Adrenal gland (tissue), 12 donors: ENCODE measurements around the gene ATG16L1. TPM values are rescaled to one million over a fixed set of nuclear protein-coding genes. Genes with fewer than 3 reads are reported as not detected.

Experiments used
- DNase-seq, 7 donors: peaks; one replicate each; pipeline ENCODE4 v3.0.0-alpha.2; 2019 to 2020
- H3K27ac ChIP-seq, 5 donors: fragments of 200-600 bp; sonication (generic) in 4 of 5; 1 replicate in 3 of 5; 2 replicates in 2 of 5; pipeline versions ENCODE4 v1.5.1 to v1.8.0; 2016 to 2020; ENCODE audit warnings: mild to moderate bottlenecking in 1 of 5
- H3K27me3 ChIP-seq: fragments of 200-600 bp; 2 replicates; pipeline ENCODE4 v1.8.0; 2021
- H3K36me3 ChIP-seq, 2 donors: fragments of 200-600 bp; replicated peaks in 1 of 2; 1 replicate in 1 of 2; 2 replicates in 1 of 2; pipeline versions ENCODE4 v1.5.1 to v1.8.0; 2018 to 2022
- H3K4me1 ChIP-seq, 2 donors: fragments of 200-600 bp; replicated peaks in 1 of 2; 1 replicate in 1 of 2; 2 replicates in 1 of 2; pipeline versions ENCODE4 v1.5.1 to v1.8.0; 2018 to 2021
- H3K4me3 ChIP-seq, 4 donors: fragments of 200-600 bp; sonication (generic) in 3 of 4; one replicate each; pipeline ENCODE4 v1.5.1; 2016 to 2018
- H3K9me3 ChIP-seq, 3 donors: fragments of 200-600 bp; sonication (generic) in 1 of 3; replicated peaks in 1 of 3; 1 replicate in 2 of 3; 2 replicates in 1 of 3; pipeline versions ENCODE4 v1.5.1 to v1.8.0; 2016 to 2021
- CTCF ChIP-seq, 6 experiments: fragments of 450-650 bp in 4 of 6; fragments of 200-600 bp in 2 of 6; sonication (generic) in 1 of 6; IDR thresholded peaks; 1 replicate in 5 of 6; 2 replicates in 1 of 6; pipeline versions ENCODE4 v1.5.1 to v1.8.0; 2016 to 2021; ENCODE audit warnings: antibody characterized with exemption in 6 of 6, mild to moderate bottlenecking in 2 of 6, moderate library complexity in 1 of 6
- POLR2A ChIP-seq, 2 donors: fragments of 450-650 bp; IDR thresholded peaks; one replicate each; pipeline ENCODE4 v1.6.1; 2017; ENCODE audit warnings: antibody characterized with exemption in 2 of 2, mild to moderate bottlenecking in 2 of 2, moderate library complexity in 1 of 2
- WGBS, 4 donors: extraction: QIAGEN DNeasy Blood & Tissue Kit in 2 of 4; methylation state at CpG; one replicate each; pipeline versions ENCODE4 v1.1.5 to v1.1.7; 2013 to 2017; 5-methylcytosine and 5-hydroxymethylcytosine counted together
- intact Hi-C, 2 donors: fragments of 100-400 bp; cut with DNase I; formaldehyde crosslinking; loops; one replicate each; pipeline versions ENCODE4 v1.14.1 to v1.15.0; 2022 to 2023
- polyA plus RNA-seq, 3 donors: library from polyadenylated mRNA; stranded (reverse); fragments of 200-250 nt in 2 of 3; fragments of 350-450 nt in 1 of 3; fragmentation: Illumina TruSeq in 1 of 3; extraction: RNeasy Lipid Tissue Mini Kit (QIAGEN cat#74804) in 1 of 3; gene quantifications; one replicate each; pipeline ENCODE4 v1.2.3, GENCODE V29; 2013 to 2014
- total RNA-seq, 9 donors: library from RNA; depleted of rRNA in 4 of 9; stranded (reverse); fragments of >200 nt in 4 of 9; fragments of 120-200 nt in 1 of 9; fragmentation: NEBNext Ultra II Directional in 1 of 9; extraction: Animal tissue kit (Norgen Biotek cat#: 25700) in 1 of 9; gene quantifications; one replicate each; pipeline versions ENCODE4 v1.1.0 to v1.2.4, GENCODE V29; 2013 to 2023
- donor health status: healthy with polysubstance abuse.
- donor health status: Bipolar disorder and iron deficiency.
- donor health status: DM: yes; HTN: yes; CAD: no.
- donor health status: DM: no; HTN: no; CAD: no.
- donor health status: DM: no; HTN: no; CAD: no.
- donor health status: DM: yes; HTN: yes; CAD: no.

Gene ATG16L1
- total and polyA plus RNA-seq, 12 donors, result 10.0 to 37.7 (median 22.1) TPM

- no peaks in the 10 kb centered on the region for H3K9me3 ChIP-seq
- no peaks in the 10 kb centered on the region for H3K27me3 ChIP-seq
- H3K4me1 ChIP-seq, result peaks cover 0 to 4% of the 10 kb centered on the region in 2 donors
- intact Hi-C loops, result no loop called here
- H3K4me3 ChIP-seq, result no peak overlapping the region
- TF ChIP-seq POLR2A (IDR thresholded peaks at IDR 0.05), result no peak
- no peak for TF ChIP-seq CTCF (IDR thresholded peaks at IDR 0.05)
- 85 to 92% (median 88%) methylated on average over 4 to 5 of the region's 5 CpGs for WGBS, 4 donors
- DNase-seq, result no peak
- H3K27ac ChIP-seq, result no peak overlapping the region
- H3K36me3 ChIP-seq, result no peaks in the 10 kb centered on the region
Measured at GRCh38 chr2:233336541-233336940, 85.1 kb downstream of the ATG16L1 start.

GRCh38 chr2:233338046-233338445, 86.6 kb downstream of the ATG16L1 start:
- Histone ChIP-seq H3K36me3 (no peaks in the 10 kb centered on the region), H3K9me3 (no peaks in the 10 kb centered on the region), H3K4me1 (no peaks in the 10 kb centered on the region), H3K27ac (no peak overlapping the region), H3K27me3 (no peaks in the 10 kb centered on the region), H3K4me3 (no peak overlapping the region)
- TF ChIP-seq POLR2A (IDR thresholded peaks at IDR 0.05), result no peak
- TF ChIP-seq CTCF (IDR thresholded peaks at IDR 0.05), result no peak
- DNase-seq, result no peak
- WGBS, 4 donors, result 72 to 81% (median 80%) methylated on average over 5 of the region's 5 CpGs
- intact Hi-C loops, result no loop called here

GRCh38 chr2:233338812-233339368, 87.4 kb downstream of the ATG16L1 start:
- no peak overlapping the region for H3K4me3 ChIP-seq
- no peaks in the 10 kb centered on the region for H3K36me3 ChIP-seq
- WGBS, 4 donors, result 84 to 91% (median 88%) methylated on average over 3 of the region's 3 CpGs
- TF ChIP-seq CTCF (IDR thresholded peaks at IDR 0.05), result no peak
- no peak for TF ChIP-seq POLR2A (IDR thresholded peaks at IDR 0.05)
- no peaks in the 10 kb centered on the region for H3K4me1 ChIP-seq
- no peaks in the 10 kb centered on the region for H3K27me3 ChIP-seq
- no peaks in the 10 kb centered on the region for H3K9me3 ChIP-seq
- H3K27ac ChIP-seq, result no peak overlapping the region
- DNase-seq, result no peak
- intact Hi-C loops, result no loop called here

GRCh38 chr2:233339427-233339826, 88.0 kb downstream of the ATG16L1 start:
- Histone ChIP-seq H3K4me1 (no peaks in the 10 kb centered on the region), H3K27me3 (no peaks in the 10 kb centered on the region), H3K9me3 (no peaks in the 10 kb centered on the region), H3K27ac (no peak overlapping the region), H3K36me3 (no peaks in the 10 kb centered on the region), H3K4me3 (no peak overlapping the region)
- TF ChIP-seq POLR2A (IDR thresholded peaks at IDR 0.05) (no peak), CTCF (IDR thresholded peaks at IDR 0.05) (no peak)
- intact Hi-C loops, result no loop called here
- no peak for DNase-seq
- WGBS, 4 donors, result 43 to 79% (median 54%) methylated on average over 3 of the region's 3 CpGs
